Neural progenitor cell (in vitro differentiated cells): ENCODE results near the gene PZP. TPM values are rescaled to one million over a fixed set of nuclear protein-coding genes. Genes with fewer than 3 reads are reported as not detected.
"Not testable (repeated sequence)": the region's sequence is repeated elsewhere in the genome, so short reads cannot be mapped to it uniquely, and the experiment has no call there.

Experiments used
- DNase-seq: peaks from one replicate; pipeline ENCODE4 v3.0.0-alpha.2; 2016; ENCODE audit warnings: low spot score
- H2AFZ ChIP-seq: fragments of 200-600 bp; sonication (generic); replicated peaks from 2 replicates; pipeline ENCODE4 v1.6.1; 2016; ENCODE audit warnings: antibody characterized with exemption
- H3F3A ChIP-seq: fragments of 200-600 bp; sonication (generic); 2 replicates; pipeline ENCODE4 v1.6.1; 2016; ENCODE audit warnings: antibody characterized with exemption, low read depth
- H3K27ac ChIP-seq: fragments of 200-600 bp; sonication (generic); 2 replicates; pipeline ENCODE4 v1.5.1; 2016; ENCODE audit warnings: mild to moderate bottlenecking
- H3K27me3 ChIP-seq: fragments of 200-600 bp; sonication (generic); 2 replicates; pipeline ENCODE4 v1.6.1; 2016; ENCODE audit warnings: mild to moderate bottlenecking, moderate library complexity
- H3K36me3 ChIP-seq: fragments of 200-600 bp; sonication (generic); 2 replicates; pipeline ENCODE4 v1.5.1; 2016
- H3K4me1 ChIP-seq: fragments of 200-600 bp; sonication (generic); 2 replicates; pipeline ENCODE4 v1.6.1; 2016; ENCODE audit warnings: mixed run types
- H3K4me2 ChIP-seq: fragments of 200-600 bp; sonication (generic); 2 replicates; pipeline ENCODE4 v1.6.1; 2016
- H3K4me3 ChIP-seq: fragments of 200-600 bp; sonication (generic); 2 replicates; pipeline ENCODE4 v1.5.1; 2016
- H3K79me2 ChIP-seq: fragments of 200-600 bp; sonication (generic); 2 replicates; pipeline ENCODE4 v1.6.1; 2016; ENCODE audit warnings: low read depth
- H3K9ac ChIP-seq: fragments of 200-600 bp; sonication (generic); 2 replicates; pipeline ENCODE4 v1.6.1; 2016
- H3K9me3 ChIP-seq: fragments of 200-600 bp; sonication (generic); 2 replicates; pipeline ENCODE4 v1.5.1; 2016; ENCODE audit warnings: low read depth
- H4K20me1 ChIP-seq: fragments of 200-600 bp; sonication (generic); 2 replicates; pipeline ENCODE4 v1.6.1; 2016; ENCODE audit warnings: low read depth
- H3K27ac Mint-ChIP-seq: 3 replicates; pipeline ENCODE4 v1.8.0; 2021; ENCODE audit warnings: mixed read lengths
- H3K27me3 Mint-ChIP-seq: 2 replicates; pipeline ENCODE4 v1.8.0; 2022; ENCODE audit warnings: low read depth, mild to moderate bottlenecking, inconsistent platforms, moderate library complexity, mixed read lengths; ENCODE audit not compliant: insufficient read depth
- H3K36me3 Mint-ChIP-seq: 3 replicates; pipeline ENCODE4 v1.8.0; 2021; ENCODE audit warnings: mixed read lengths
- H3K4me1 Mint-ChIP-seq: 3 replicates; pipeline ENCODE4 v1.8.0; 2021; ENCODE audit warnings: mixed read lengths
- H3K4me3 Mint-ChIP-seq: 3 replicates; pipeline ENCODE4 v1.8.0; 2021; ENCODE audit warnings: mild to moderate bottlenecking, moderate library complexity, mixed read lengths
- H3K9me3 Mint-ChIP-seq: 3 replicates; pipeline ENCODE4 v1.8.0; 2020; ENCODE audit warnings: mixed read lengths
- EZH2 ChIP-seq: fragments of 200-600 bp; sonication (generic); IDR thresholded peaks from 2 replicates; pipeline ENCODE4 v1.6.1; 2017; ENCODE audit warnings: antibody characterized with exemption, mild to moderate bottlenecking, moderate library complexity
- EZH2phosphoT487 ChIP-seq: fragments of 200-600 bp; sonication (generic); IDR thresholded peaks from 2 replicates; pipeline ENCODE4 v1.6.1; 2017; ENCODE audit warnings: antibody characterized with exemption
- total RNA-seq: library from RNA; depleted of rRNA; stranded (reverse); fragments of >200 nt; gene quantifications from 2 replicates; pipeline ENCODE4 v1.2.3, GENCODE V29; 2015; ENCODE audit warnings: low replicate concordance
- TF ChIP-seq, protein P1 (sequence below): fragments of 200-600 bp; sonication (generic); IDR thresholded peaks from 2 replicates; pipeline ENCODE4 v1.5.1; 2017; ENCODE audit warnings: antibody characterized with exemption, mild to moderate bottlenecking

PZP gene
- total RNA-seq, 1 donor from 2014 or later = not detected

DNA sequence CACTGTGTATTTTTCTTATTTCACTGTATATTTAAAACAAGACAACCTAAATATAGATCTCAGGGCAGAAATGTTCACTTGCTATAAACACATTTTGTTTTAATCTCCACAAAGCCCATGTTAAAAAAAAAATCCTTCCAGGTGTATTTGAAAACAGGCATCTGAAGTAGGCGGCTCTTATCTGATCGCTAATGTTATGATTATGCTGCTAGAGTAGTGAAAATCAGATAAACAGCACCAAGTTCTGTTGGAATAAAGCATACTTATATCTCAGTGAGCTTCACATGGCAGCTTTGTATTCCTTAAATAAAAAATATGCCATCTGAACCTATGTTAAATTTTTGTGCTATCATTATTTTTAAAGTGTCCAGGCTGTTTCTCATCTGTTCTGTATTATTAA lies 47.6 kb upstream of the PZP start:
- no peaks in the 10 kb centered on the region for H3K9me3 ChIP-seq
- no peaks in the 10 kb centered on the region for H3F3A ChIP-seq
- peaks cover 9% of the 10 kb centered on the region for H3K4me1 ChIP-seq
- no peaks in the 10 kb centered on the region for H3K9me3 Mint-ChIP-seq
- TF ChIP-seq, protein P1, sequence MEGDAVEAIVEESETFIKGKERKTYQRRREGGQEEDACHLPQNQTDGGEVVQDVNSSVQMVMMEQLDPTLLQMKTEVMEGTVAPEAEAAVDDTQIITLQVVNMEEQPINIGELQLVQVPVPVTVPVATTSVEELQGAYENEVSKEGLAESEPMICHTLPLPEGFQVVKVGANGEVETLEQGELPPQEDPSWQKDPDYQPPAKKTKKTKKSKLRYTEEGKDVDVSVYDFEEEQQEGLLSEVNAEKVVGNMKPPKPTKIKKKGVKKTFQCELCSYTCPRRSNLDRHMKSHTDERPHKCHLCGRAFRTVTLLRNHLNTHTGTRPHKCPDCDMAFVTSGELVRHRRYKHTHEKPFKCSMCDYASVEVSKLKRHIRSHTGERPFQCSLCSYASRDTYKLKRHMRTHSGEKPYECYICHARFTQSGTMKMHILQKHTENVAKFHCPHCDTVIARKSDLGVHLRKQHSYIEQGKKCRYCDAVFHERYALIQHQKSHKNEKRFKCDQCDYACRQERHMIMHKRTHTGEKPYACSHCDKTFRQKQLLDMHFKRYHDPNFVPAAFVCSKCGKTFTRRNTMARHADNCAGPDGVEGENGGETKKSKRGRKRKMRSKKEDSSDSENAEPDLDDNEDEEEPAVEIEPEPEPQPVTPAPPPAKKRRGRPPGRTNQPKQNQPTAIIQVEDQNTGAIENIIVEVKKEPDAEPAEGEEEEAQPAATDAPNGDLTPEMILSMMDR = no peak
- no peak for TF ChIP-seq EZH2phosphoT487
- TF ChIP-seq EZH2 = no peak
- no peaks in the 10 kb centered on the region for H3K27me3 ChIP-seq
- peaks cover 3% of the 10 kb centered on the region for H3K4me1 Mint-ChIP-seq
- H3K27me3 Mint-ChIP-seq = no peaks in the 10 kb centered on the region
- peaks cover 3% of the 10 kb centered on the region for H3K36me3 Mint-ChIP-seq
- H3K4me2 ChIP-seq = no peak overlapping the region
- no peaks in the 10 kb centered on the region for H3K79me2 ChIP-seq
- no peak overlapping the region for H3K27ac ChIP-seq
- no peak overlapping the region for H3K9ac ChIP-seq
- no peak for DNase-seq
- no peaks in the 10 kb centered on the region for H4K20me1 ChIP-seq
- no peak overlapping the region for H3K27ac Mint-ChIP-seq
- no peak overlapping the region for H3K4me3 Mint-ChIP-seq
- H3K36me3 ChIP-seq = no peaks in the 10 kb centered on the region
- H2AFZ ChIP-seq = no peak overlapping the region
- H3K4me3 ChIP-seq = no peak overlapping the region

DNA sequence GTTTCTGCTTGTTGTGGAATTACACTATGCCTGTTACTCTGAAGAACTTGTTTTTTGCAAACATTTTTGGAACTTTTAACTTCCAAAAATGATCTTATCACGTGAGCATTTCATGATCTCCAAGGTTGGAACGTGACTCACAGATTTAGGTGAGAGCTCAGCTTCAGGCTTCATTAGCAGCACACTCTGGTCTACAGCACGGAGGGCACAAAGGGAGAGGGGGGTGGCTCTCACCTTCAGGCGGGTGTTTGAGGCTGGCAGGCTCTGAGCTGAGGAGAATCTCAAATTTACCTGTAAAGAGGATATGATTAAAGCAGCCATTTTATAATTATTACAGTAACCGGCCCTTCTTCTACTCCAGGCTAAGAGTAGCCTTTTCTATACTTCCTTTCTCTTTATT lies 45.3 kb upstream of the PZP start:
- H3F3A ChIP-seq = no peaks in the 10 kb centered on the region
- DNase-seq = no peak
- H3K4me1 ChIP-seq = peaks cover 9% of the 10 kb centered on the region
- no peak overlapping the region for H3K9ac ChIP-seq
- no peak overlapping the region for H3K27ac ChIP-seq
- no peak overlapping the region for H3K4me2 ChIP-seq
- H2AFZ ChIP-seq = no peak overlapping the region
- Mint-ChIP-seq H3K4me1 (peaks cover 3% of the 10 kb centered on the region), H3K27ac (no peak overlapping the region), H3K9me3 (no peaks in the 10 kb centered on the region), H3K4me3 (no peak overlapping the region), H3K27me3 (no peaks in the 10 kb centered on the region), H3K36me3 (peaks cover 1% of the 10 kb centered on the region)
- no peaks in the 10 kb centered on the region for H3K27me3 ChIP-seq
- H4K20me1 ChIP-seq = no peaks in the 10 kb centered on the region
- H3K4me3 ChIP-seq = no peak overlapping the region
- no peaks in the 10 kb centered on the region for H3K36me3 ChIP-seq
- H3K79me2 ChIP-seq = no peaks in the 10 kb centered on the region
- H3K9me3 ChIP-seq = no peaks in the 10 kb centered on the region
- TF ChIP-seq EZH2phosphoT487 = no peak

- not testable (repeated sequence) for DNase-seq, H3K36me3 ChIP-seq, H3K4me2 ChIP-seq, H3K9me3 ChIP-seq, H3K27ac Mint-ChIP-seq, H3K4me1 Mint-ChIP-seq, H4K20me1 ChIP-seq, H3K27me3 ChIP-seq, H3K79me2 ChIP-seq, H3K4me3 Mint-ChIP-seq, H3K36me3 Mint-ChIP-seq, H3K27ac ChIP-seq, H3K4me3 ChIP-seq, H3F3A ChIP-seq, H3K27me3 Mint-ChIP-seq, H3K9ac ChIP-seq, H3K9me3 Mint-ChIP-seq, H2AFZ ChIP-seq, H3K4me1 ChIP-seq
Measured at GRCh38 chr12:9252791-9253190, 44.6 kb upstream of the PZP start.

GRCh38 chr12:9252256-9252655 lies 44.1 kb upstream of the PZP start:
- no peak for DNase-seq
- H3K27me3 ChIP-seq = no peaks in the 10 kb centered on the region
- H3K27ac ChIP-seq = no peak overlapping the region
- no peak overlapping the region for H2AFZ ChIP-seq
- H3K27me3 Mint-ChIP-seq = no peaks in the 10 kb centered on the region
- no peak overlapping the region for H3K4me3 ChIP-seq
- H3K9ac ChIP-seq = no peak overlapping the region
- H3K36me3 Mint-ChIP-seq = no peaks in the 10 kb centered on the region
- no peaks in the 10 kb centered on the region for H3F3A ChIP-seq
- H3K27ac Mint-ChIP-seq = no peak overlapping the region
- H3K4me1 Mint-ChIP-seq = peaks cover 3% of the 10 kb centered on the region
- no peaks in the 10 kb centered on the region for H3K9me3 Mint-ChIP-seq
- H3K4me1 ChIP-seq = peaks cover 9% of the 10 kb centered on the region
- no peaks in the 10 kb centered on the region for H3K9me3 ChIP-seq
- H4K20me1 ChIP-seq = no peaks in the 10 kb centered on the region
- TF ChIP-seq EZH2 (no peak), EZH2phosphoT487 (no peak)
- TF ChIP-seq, protein P1 = no peak
- H3K4me2 ChIP-seq = no peak overlapping the region
- H3K79me2 ChIP-seq = no peaks in the 10 kb centered on the region
- H3K4me3 Mint-ChIP-seq = no peak overlapping the region
- no peaks in the 10 kb centered on the region for H3K36me3 ChIP-seq
